Lower lobe of right lung (tissue), 2 donors: ENCODE data around the gene MPLKIP. TPM values are rescaled to one million over a fixed set of nuclear protein-coding genes. Genes with fewer than 3 reads are reported as not detected.

Source experiments
- ATAC-seq, 2 donors: fragments of 200-7000 bp; cut with Tn5 transposase; one replicate each; pipeline ENCODE4 v1.9.1; 2020 to 2022; ENCODE audit warnings: mild to moderate bottlenecking in 2 of 2, moderate library complexity in 2 of 2
- DNase-seq: peaks from one replicate; pipeline ENCODE4 v3.0.0-alpha.2; 2020
- H3K27ac ChIP-seq: fragments of 200-600 bp; one replicate; pipeline ENCODE4 v1.8.0; 2022
- H3K27me3 ChIP-seq: fragments of 200-600 bp; one replicate; pipeline ENCODE4 v1.8.0; 2022; ENCODE audit warnings: low read depth
- H3K36me3 ChIP-seq: fragments of 200-600 bp; one replicate; pipeline ENCODE4 v1.8.0; 2022; ENCODE audit warnings: mild to moderate bottlenecking
- H3K4me1 ChIP-seq: fragments of 200-600 bp; one replicate; pipeline ENCODE4 v1.8.0; 2022
- H3K4me3 ChIP-seq: fragments of 200-600 bp; one replicate; pipeline ENCODE4 v1.8.0; 2022; ENCODE audit warnings: mild to moderate bottlenecking
- H3K9me3 ChIP-seq: fragments of 200-600 bp; one replicate; pipeline ENCODE4 v1.8.0; 2022
- intact Hi-C: fragments of 100-400 bp; cut with DNase I; formaldehyde crosslinking; loops from one replicate; pipeline ENCODE4 v1.11.0; 2022
- total RNA-seq: library from RNA; stranded (reverse); fragmentation: NEBNext Ultra II Directional; extraction: Animal tissue kit (Norgen Biotek cat#: 25700); gene quantifications from one replicate; pipeline ENCODE4 v1.2.1, GENCODE V29; 2021
- TF ChIP-seq, protein P1 (sequence below): fragments of 200-600 bp; IDR thresholded peaks from one replicate; pipeline ENCODE4 v1.8.0; 2022; ENCODE audit warnings: antibody characterized with exemption, mild to moderate bottlenecking
- donor health status: DM: no; HTN: yes; CAD: no; lungs with severe emphysema.

Gene MPLKIP
- total RNA-seq, 1 donor from 2014 or later: 28.5 TPM

DNA sequence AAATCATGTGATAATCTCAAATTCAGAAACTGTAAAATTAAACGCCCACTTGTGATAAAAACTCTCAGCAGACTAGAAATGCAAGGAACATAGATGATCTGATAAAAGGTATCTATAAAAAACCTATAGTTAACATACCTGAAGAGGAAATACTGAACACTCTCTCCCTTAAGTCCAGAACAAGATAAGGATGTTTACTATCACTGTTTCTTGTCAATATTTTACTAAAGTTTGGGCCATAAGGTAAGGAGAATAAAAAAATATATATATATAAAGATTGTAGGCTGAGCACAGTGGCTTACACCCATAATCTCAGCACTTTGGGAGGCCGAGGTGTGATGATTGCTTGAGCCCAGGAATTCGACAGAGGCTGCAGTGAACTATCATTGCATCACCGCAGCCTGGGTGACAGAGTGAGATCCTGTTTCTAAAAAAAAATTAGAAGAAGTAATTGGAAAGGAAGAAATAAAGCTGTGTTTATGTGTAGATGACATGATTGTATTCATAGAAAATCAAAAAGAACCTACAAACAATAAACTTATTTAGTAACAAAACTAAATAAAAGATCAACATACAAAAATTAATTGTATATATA, 28.4 kb downstream of the MPLKIP start:
- Histone ChIP-seq H3K4me1 (no peaks in the 10 kb centered on the region), H3K9me3 (no peaks in the 10 kb centered on the region), H3K4me3 (no peak overlapping the region), H3K27me3 (no peaks in the 10 kb centered on the region), H3K27ac (no peak overlapping the region), H3K36me3 (no peaks in the 10 kb centered on the region)
- intact Hi-C loops: no loop called here
- DNase-seq (no peak), ATAC-seq (no peak)
- TF ChIP-seq, protein P1, sequence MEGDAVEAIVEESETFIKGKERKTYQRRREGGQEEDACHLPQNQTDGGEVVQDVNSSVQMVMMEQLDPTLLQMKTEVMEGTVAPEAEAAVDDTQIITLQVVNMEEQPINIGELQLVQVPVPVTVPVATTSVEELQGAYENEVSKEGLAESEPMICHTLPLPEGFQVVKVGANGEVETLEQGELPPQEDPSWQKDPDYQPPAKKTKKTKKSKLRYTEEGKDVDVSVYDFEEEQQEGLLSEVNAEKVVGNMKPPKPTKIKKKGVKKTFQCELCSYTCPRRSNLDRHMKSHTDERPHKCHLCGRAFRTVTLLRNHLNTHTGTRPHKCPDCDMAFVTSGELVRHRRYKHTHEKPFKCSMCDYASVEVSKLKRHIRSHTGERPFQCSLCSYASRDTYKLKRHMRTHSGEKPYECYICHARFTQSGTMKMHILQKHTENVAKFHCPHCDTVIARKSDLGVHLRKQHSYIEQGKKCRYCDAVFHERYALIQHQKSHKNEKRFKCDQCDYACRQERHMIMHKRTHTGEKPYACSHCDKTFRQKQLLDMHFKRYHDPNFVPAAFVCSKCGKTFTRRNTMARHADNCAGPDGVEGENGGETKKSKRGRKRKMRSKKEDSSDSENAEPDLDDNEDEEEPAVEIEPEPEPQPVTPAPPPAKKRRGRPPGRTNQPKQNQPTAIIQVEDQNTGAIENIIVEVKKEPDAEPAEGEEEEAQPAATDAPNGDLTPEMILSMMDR: no peak

DNA sequence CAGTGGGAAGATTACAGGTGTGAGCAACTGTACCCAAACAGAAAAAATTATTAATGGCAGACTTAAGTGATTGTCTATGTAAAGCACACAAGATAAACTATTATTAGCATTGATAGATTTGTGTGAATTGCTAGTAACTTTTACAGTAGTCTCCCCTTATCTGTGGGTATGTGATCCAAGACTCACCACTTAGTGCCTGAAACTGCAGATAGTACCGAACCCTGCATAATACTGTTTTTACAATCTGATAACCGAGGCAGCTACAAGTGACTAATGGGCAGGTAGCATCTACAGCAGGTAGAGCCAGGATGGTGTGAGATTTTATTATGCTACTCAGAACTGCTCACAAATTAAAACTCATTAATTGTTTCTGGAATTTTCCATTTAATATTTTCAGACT, 31.5 kb downstream of the MPLKIP start:
- Histone ChIP-seq H3K9me3 (no peaks in the 10 kb centered on the region), H3K27ac (no peak overlapping the region), H3K36me3 (no peaks in the 10 kb centered on the region), H3K4me3 (no peak overlapping the region), H3K4me1 (no peaks in the 10 kb centered on the region), H3K27me3 (no peaks in the 10 kb centered on the region)
- ATAC-seq (no peak), DNase-seq (no peak)
- TF ChIP-seq, protein P1: no peak
- intact Hi-C loops: no loop called here

DNA sequence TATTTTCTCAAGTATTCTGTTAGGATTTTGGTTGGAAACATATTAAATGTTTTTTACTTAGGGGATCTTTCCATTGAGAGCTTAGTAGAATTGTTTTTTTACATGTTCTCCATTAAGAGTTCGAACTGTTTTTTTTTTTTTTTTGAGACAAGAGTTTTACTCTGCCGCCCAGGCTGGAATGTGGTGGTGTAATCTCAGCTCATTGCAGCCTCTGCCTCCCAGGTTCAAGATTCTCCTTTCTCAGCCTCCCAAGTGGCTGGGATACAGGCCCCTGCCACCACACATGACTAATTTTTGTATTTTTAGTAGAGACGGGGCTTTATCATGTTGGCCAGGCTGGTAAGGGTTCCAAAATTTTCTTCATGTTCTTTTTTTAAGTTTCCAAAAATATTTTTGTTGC, 33.2 kb downstream of the MPLKIP start:
- Histone ChIP-seq H3K27me3 (no peaks in the 10 kb centered on the region), H3K36me3 (peaks cover under 1% of the 10 kb centered on the region), H3K4me1 (no peaks in the 10 kb centered on the region), H3K9me3 (no peaks in the 10 kb centered on the region), H3K27ac (no peak overlapping the region), H3K4me3 (no peak overlapping the region)
- DNase-seq: no peak
- no peak for ATAC-seq
- intact Hi-C loops: no loop called here
- TF ChIP-seq, protein P1: no peak

DNA sequence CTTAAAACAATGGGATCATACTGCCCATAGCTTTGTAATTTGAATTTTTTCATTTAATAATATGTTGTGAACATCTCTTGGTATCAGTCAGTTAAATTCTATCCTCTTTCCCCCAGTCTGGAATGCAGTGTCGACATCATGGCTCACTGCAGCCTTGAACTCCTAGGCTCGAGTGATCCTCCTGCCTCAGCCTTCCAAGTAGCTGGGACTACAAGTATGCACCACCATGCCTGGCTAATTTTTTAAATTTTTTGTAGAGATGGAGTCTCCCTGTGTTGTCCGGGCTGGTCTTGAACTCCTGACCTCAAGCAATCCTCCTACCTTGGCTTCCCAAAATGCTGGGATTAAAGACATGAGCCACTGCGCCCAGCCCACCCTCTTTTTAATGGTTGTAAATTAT, 34.6 kb downstream of the MPLKIP start:
- ATAC-seq (no peak), DNase-seq (no peak)
- H3K9me3 ChIP-seq: no peaks in the 10 kb centered on the region
- no peaks in the 10 kb centered on the region for H3K4me1 ChIP-seq
- no peaks in the 10 kb centered on the region for H3K27me3 ChIP-seq
- no peak overlapping the region for H3K27ac ChIP-seq
- peaks cover 14% of the 10 kb centered on the region for H3K36me3 ChIP-seq
- TF ChIP-seq, protein P1: no peak
- no peak overlapping the region for H3K4me3 ChIP-seq
- intact Hi-C loops: no loop called here

DNA sequence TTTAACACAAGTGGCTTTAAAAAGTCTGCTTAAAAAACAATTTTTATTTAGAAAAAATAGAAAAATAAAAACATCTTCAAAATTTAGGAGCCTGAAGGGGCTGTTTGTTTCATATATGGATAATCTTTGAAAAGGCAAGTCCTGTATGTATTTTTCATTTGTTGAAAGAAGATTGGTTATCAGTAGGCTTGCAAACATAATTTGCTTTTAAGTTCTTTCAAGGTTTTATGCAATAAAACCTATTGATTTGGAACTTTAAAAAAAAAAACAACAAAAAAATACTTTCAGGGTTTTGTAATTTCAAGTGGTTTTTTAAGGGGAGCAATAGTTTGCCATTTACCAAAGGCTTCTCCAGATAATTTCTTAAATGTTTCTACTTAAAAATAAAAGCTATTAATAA, 35.6 kb downstream of the MPLKIP start:
- H3K27ac ChIP-seq: no peak overlapping the region
- ATAC-seq (no peak), DNase-seq (no peak)
- TF ChIP-seq, protein P1: no peak
- H3K4me3 ChIP-seq: no peak overlapping the region
- H3K9me3 ChIP-seq: no peaks in the 10 kb centered on the region
- H3K4me1 ChIP-seq: no peaks in the 10 kb centered on the region
- intact Hi-C loops: no loop called here
- no peaks in the 10 kb centered on the region for H3K27me3 ChIP-seq
- peaks cover 24% of the 10 kb centered on the region for H3K36me3 ChIP-seq
